SK-N-SH (cell line): ENCODE measurements around the gene STMND1. TPM values are rescaled to one million over a fixed set of nuclear protein-coding genes. Genes with fewer than 3 reads are reported as not detected.

Source experiments
- CTCF ChIA-PET: fragments of 300-600, 350-600 bp; formaldehyde crosslinking; extraction: SDS; loops from one replicate; lab custom pipeline; 2021; lab: Yijun Ruan, JAX
- POLR2A ChIA-PET: fragments of 350-600 bp; sonication (Branson Sonifier 250); formaldehyde crosslinking; extraction: SDS; loops from one replicate; lab custom pipeline; 2020; ENCODE audit warnings: antibody characterized with exemption, inconsistent platforms; lab: Yijun Ruan, JAX
- DNase-seq: peaks from one replicate; pipeline ENCODE4 v3.0.0; 2012
- H2AFZ ChIP-seq: fragments of 200-600 bp; sonication (generic); 2 replicates; pipeline ENCODE4 v1.8.1; 2016; ENCODE audit warnings: antibody characterized with exemption, mild to moderate bottlenecking, low read depth
- H3F3A ChIP-seq: fragments of 200-600 bp; sonication (generic); replicated peaks from 2 replicates; pipeline ENCODE3; 2016; ENCODE audit warnings: antibody characterized with exemption, mild to moderate bottlenecking; ENCODE audit not compliant: insufficient read depth
- H3K27ac ChIP-seq, 2 experiments: fragments of 200-500 bp in 1 of 2; fragments of 200-600 bp in 1 of 2; sonication (Bioruptor generic) in 1 of 2; sonication (generic), shearing (Covaris generic) in 1 of 2; 2 replicates each; pipeline versions ENCODE4 v1.5.1 to v1.6.1; 2014 to 2016; ENCODE audit warnings: low read depth in 2 of 2, inconsistent platforms in 1 of 2, low read length in 1 of 2, mild to moderate bottlenecking in 1 of 2, mixed read lengths in 1 of 2
- H3K27me3 ChIP-seq: fragments of 200-600 bp; sonication (generic), shearing (Covaris generic); 2 replicates; pipeline ENCODE4 v1.6.1; 2016; ENCODE audit warnings: mixed run types; ENCODE audit not compliant: insufficient read depth
- H3K36me3 ChIP-seq, 2 experiments: fragments of 200-500 bp in 1 of 2; fragments of 200-600 bp in 1 of 2; sonication (Bioruptor generic) in 1 of 2; sonication (generic) in 1 of 2; replicated peaks in 1 of 2; 2 replicates each; pipeline versions ENCODE3 to v1.5.1; 2014 to 2016; ENCODE audit warnings: low read length in 1 of 2, mild to moderate bottlenecking in 1 of 2; ENCODE audit not compliant: insufficient read depth in 2 of 2, control insufficient read depth in 1 of 2
- H3K4me1 ChIP-seq, 2 experiments: fragments of 200-500 bp in 1 of 2; fragments of 200-600 bp in 1 of 2; sonication (Bioruptor generic) in 1 of 2; sonication (generic), shearing (Covaris generic) in 1 of 2; 2 replicates each; pipeline versions ENCODE4 v1.5.1 to v1.6.1; 2014 to 2016; ENCODE audit warnings: low read depth in 1 of 2, low read length in 1 of 2, mixed run types in 1 of 2; ENCODE audit not compliant: insufficient read depth in 2 of 2, control insufficient read depth in 1 of 2
- H3K4me2 ChIP-seq: fragments of 200-600 bp; sonication (generic), shearing (Covaris generic); 2 replicates; pipeline ENCODE4 v1.6.1; 2017; ENCODE audit warnings: mixed run types
- H3K4me3 ChIP-seq, 2 experiments: fragments of 200-500 bp in 1 of 2; fragments of 200-600 bp in 1 of 2; sonication (Bioruptor generic) in 1 of 2; sonication (generic), shearing (Covaris generic) in 1 of 2; 2 replicates each; pipeline versions ENCODE4 v1.5.1 to v1.8.1; 2014 to 2016; ENCODE audit warnings: low read depth in 2 of 2, inconsistent platforms in 1 of 2, low read length in 1 of 2, mild to moderate bottlenecking in 1 of 2, mixed read lengths in 1 of 2, moderate library complexity in 1 of 2
- H3K79me2 ChIP-seq: fragments of 200-600 bp; sonication (generic); 2 replicates; pipeline ENCODE4 v1.8.1; 2017; ENCODE audit warnings: mild to moderate bottlenecking; ENCODE audit not compliant: insufficient read depth
- H3K9ac ChIP-seq: fragments of 200-600 bp; sonication (generic); 2 replicates; pipeline ENCODE4 v1.6.1; 2017; ENCODE audit warnings: mixed run types
- H3K9me2 ChIP-seq: fragments of 200-600 bp; sonication (generic); 2 replicates; pipeline ENCODE4 v1.6.1; 2017; ENCODE audit warnings: mixed run types
- H3K9me3 ChIP-seq: fragments of 200-600 bp; sonication (generic); 2 replicates; pipeline ENCODE4 v1.6.1; 2017; ENCODE audit warnings: mixed run types, mild to moderate bottlenecking, moderate library complexity
- H4K20me1 ChIP-seq: fragments of 200-600 bp; sonication (generic); 2 replicates; pipeline ENCODE4 v1.6.1; 2017; ENCODE audit warnings: mild to moderate bottlenecking, mixed run types; ENCODE audit not compliant: insufficient read depth
- ELF1 ChIP-seq: IDR thresholded peaks from 2 replicates; pipeline ENCODE4 v1.4.0; 2012
- EZH2phosphoT487 ChIP-seq: fragments of 200-600 bp; sonication (generic); IDR thresholded peaks from 2 replicates; pipeline ENCODE4 v1.6.1; 2017; ENCODE audit warnings: low read depth, mixed run types, mild to moderate bottlenecking, antibody characterized with exemption, moderate library complexity, borderline replicate concordance
- FOSL2 ChIP-seq: IDR thresholded peaks from 2 replicates; pipeline ENCODE4 v1.4.0; 2012; ENCODE audit warnings: low read depth, mild to moderate bottlenecking, moderate library complexity, borderline replicate concordance
- JUND ChIP-seq: IDR thresholded peaks from 2 replicates; pipeline ENCODE4 v1.4.0; 2012
- POLR2AphosphoS5 ChIP-seq: IDR thresholded peaks from 2 replicates; pipeline ENCODE4 v1.6.1; 2012; ENCODE audit warnings: low read depth, low read length
- RAD21 ChIP-seq: IDR thresholded peaks from 2 replicates; pipeline ENCODE4 v1.6.1; 2012; ENCODE audit warnings: mild to moderate bottlenecking, low read length
- RFX5 ChIP-seq: IDR thresholded peaks from 2 replicates; pipeline ENCODE4 v1.6.1; 2012; ENCODE audit warnings: mild to moderate bottlenecking, improper control_type of control experiment, low read length
- RXRA ChIP-seq: IDR thresholded peaks from 2 replicates; pipeline ENCODE4 v1.4.0; 2012; ENCODE audit warnings: low read depth, mild to moderate bottlenecking, borderline replicate concordance
- TCF12 ChIP-seq: IDR thresholded peaks from 2 replicates; pipeline ENCODE4 v1.4.0; 2012
- TEAD4 ChIP-seq: IDR thresholded peaks from 2 replicates; pipeline ENCODE4 v1.4.0; 2012; ENCODE audit warnings: mild to moderate bottlenecking, borderline replicate concordance; ENCODE audit not compliant: insufficient read depth
- USF2 ChIP-seq: fragments of 150-350 bp; IDR thresholded peaks from 2 replicates; pipeline ENCODE4 v1.6.1; 2017; ENCODE audit warnings: antibody characterized with exemption, low read length, low read depth, borderline replicate concordance
- WGBS: methylation state at CpG from one replicate; pipeline ENCODE4 v1.1.6; 2017; ENCODE audit warnings: low lambda C conversion rate; 5-methylcytosine and 5-hydroxymethylcytosine counted together
- polyA plus RNA-seq, 3 experiments: library from polyadenylated mRNA; depleted of rRNA; stranded (reverse); fragments of >200 nt; gene quantifications; 2 replicates each; pipeline ENCODE4 v1.2.3, GENCODE V29; 2012
- TF ChIP-seq, protein P1 (sequence below): IDR thresholded peaks from 2 replicates; pipeline ENCODE4 v1.6.1; 2012; ENCODE audit warnings: mild to moderate bottlenecking, low read depth, low read length, moderate library complexity
- TF ChIP-seq, protein P2 (sequence below): IDR thresholded peaks from 2 replicates; pipeline ENCODE4 v1.4.0; 2012; ENCODE audit warnings: low read depth

Gene STMND1
- polyA plus RNA-seq, 1 of the 3 experiments (the other 2 are of a cell fraction), result not detected

GRCh38 chr6:17081273-17081672 lies 20.6 kb upstream of the STMND1 start:
- no peak overlapping the region for H3K4me3 ChIP-seq
- CTCF ChIA-PET, result no interaction called here
- no peaks in the 10 kb centered on the region for H4K20me1 ChIP-seq
- POLR2A ChIA-PET, result no interaction called here
- H3K27me3 ChIP-seq, result no peaks in the 10 kb centered on the region
- no peaks in the 10 kb centered on the region for H3K79me2 ChIP-seq
- H3K36me3 ChIP-seq, result no peaks in the 10 kb centered on the region
- no peak overlapping the region; the same call in 1 of the 2 replicates for H2AFZ ChIP-seq
- TF ChIP-seq POLR2AphosphoS5 (no peak), USF2 (no peak), JUND (no peak), TCF12 (no peak), ELF1 (no peak), RFX5 (no peak), RAD21 (no peak), EZH2phosphoT487 (no peak), TEAD4 (no peak), RXRA (no peak), FOSL2 (no peak)
- TF ChIP-seq, protein P1, sequence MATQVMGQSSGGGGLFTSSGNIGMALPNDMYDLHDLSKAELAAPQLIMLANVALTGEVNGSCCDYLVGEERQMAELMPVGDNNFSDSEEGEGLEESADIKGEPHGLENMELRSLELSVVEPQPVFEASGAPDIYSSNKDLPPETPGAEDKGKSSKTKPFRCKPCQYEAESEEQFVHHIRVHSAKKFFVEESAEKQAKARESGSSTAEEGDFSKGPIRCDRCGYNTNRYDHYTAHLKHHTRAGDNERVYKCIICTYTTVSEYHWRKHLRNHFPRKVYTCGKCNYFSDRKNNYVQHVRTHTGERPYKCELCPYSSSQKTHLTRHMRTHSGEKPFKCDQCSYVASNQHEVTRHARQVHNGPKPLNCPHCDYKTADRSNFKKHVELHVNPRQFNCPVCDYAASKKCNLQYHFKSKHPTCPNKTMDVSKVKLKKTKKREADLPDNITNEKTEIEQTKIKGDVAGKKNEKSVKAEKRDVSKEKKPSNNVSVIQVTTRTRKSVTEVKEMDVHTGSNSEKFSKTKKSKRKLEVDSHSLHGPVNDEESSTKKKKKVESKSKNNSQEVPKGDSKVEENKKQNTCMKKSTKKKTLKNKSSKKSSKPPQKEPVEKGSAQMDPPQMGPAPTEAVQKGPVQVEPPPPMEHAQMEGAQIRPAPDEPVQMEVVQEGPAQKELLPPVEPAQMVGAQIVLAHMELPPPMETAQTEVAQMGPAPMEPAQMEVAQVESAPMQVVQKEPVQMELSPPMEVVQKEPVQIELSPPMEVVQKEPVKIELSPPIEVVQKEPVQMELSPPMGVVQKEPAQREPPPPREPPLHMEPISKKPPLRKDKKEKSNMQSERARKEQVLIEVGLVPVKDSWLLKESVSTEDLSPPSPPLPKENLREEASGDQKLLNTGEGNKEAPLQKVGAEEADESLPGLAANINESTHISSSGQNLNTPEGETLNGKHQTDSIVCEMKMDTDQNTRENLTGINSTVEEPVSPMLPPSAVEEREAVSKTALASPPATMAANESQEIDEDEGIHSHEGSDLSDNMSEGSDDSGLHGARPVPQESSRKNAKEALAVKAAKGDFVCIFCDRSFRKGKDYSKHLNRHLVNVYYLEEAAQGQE, result no peak
- TF ChIP-seq, protein P2, sequence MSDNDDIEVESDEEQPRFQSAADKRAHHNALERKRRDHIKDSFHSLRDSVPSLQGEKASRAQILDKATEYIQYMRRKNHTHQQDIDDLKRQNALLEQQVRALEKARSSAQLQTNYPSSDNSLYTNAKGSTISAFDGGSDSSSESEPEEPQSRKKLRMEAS, result no peak
- H3K9ac ChIP-seq, result no peak overlapping the region
- H3K4me1 ChIP-seq, result peaks cover 0 to 11% of the 10 kb centered on the region in 2 experiments; a peak in 1 of 4 replicates
- no peaks in the 10 kb centered on the region for H3K9me2 ChIP-seq
- H3K4me2 ChIP-seq, result no peak overlapping the region
- 52% methylated on average over 4 of the region's 4 CpGs for WGBS
- peaks cover 8% of the 10 kb centered on the region for H3F3A ChIP-seq
- no peak for DNase-seq
- no peaks in the 10 kb centered on the region for H3K9me3 ChIP-seq
- no peak overlapping the region; a peak in 1 of 4 replicates for H3K27ac ChIP-seq
